Stimulated activated CD4-positive, alpha-beta T cell treated with anti-CD3 and anti-CD28 coated beads, Interleukin-12 subunit alpha, Interleukin-12 subunit beta, amount 100 ng/mL, for 24 hours (primary cell): ENCODE data around the gene SNRK.

ENCODE experiments used
- DNase-seq, 2 experiments: peaks; one replicate each; pipeline ENCODE4 v3.0.0-alpha.2; 2020; ENCODE audit warnings: low read depth in 2 of 2

The SNRK gene

GRCh38 chr3:43273416-43273815 is 12.9 kb upstream of the SNRK start:
- DNase-seq: no peak

GRCh38 chr3:43279082-43279481 is 7.3 kb upstream of the SNRK start:
- DNase-seq: no peak

GRCh38 chr3:43279532-43279931 is 6.8 kb upstream of the SNRK start:
- no peak for DNase-seq

GRCh38 chr3:43281020-43281419 is 5.3 kb upstream of the SNRK start:
- no peak for DNase-seq

- DNase-seq: no peak
Observed at GRCh38 chr3:43284171-43284570, 2.2 kb upstream of the SNRK start.

- DNase-seq: no peak
Observed at GRCh38 chr3:43285644-43286043, 696 bp upstream of the SNRK start.

- peak in 1 of 2 experiments; percentile 10 for DNase-seq
Observed at GRCh38 chr3:43286841-43287499, 630 bp downstream of the SNRK start.

- DNase-seq: no peak
Observed at GRCh38 chr3:43287500-43287873, 1.1 kb downstream of the SNRK start.

- DNase-seq: no peak
Observed at GRCh38 chr3:43288366-43288765, 2.0 kb downstream of the SNRK start.

GRCh38 chr3:43288850-43289249 is 2.5 kb downstream of the SNRK start:
- DNase-seq: no peak

GRCh38 chr3:43289401-43289800 is 3.1 kb downstream of the SNRK start:
- DNase-seq: no peak

GRCh38 chr3:43289841-43290470 is 3.6 kb downstream of the SNRK start:
- no peak for DNase-seq

- DNase-seq: no peak
Observed at GRCh38 chr3:43290956-43291355, 4.6 kb downstream of the SNRK start.

- DNase-seq: no peak
Observed at GRCh38 chr3:43291546-43291945, 5.2 kb downstream of the SNRK start.

- no peak for DNase-seq
Observed at GRCh38 chr3:43294975-43295374, 8.6 kb downstream of the SNRK start.

- peak; percentile 17 for DNase-seq
Observed at GRCh38 chr3:43296565-43296964, 10.2 kb downstream of the SNRK start.

GRCh38 chr3:43298292-43298691 is 12.0 kb downstream of the SNRK start:
- no peak for DNase-seq

- no peak for DNase-seq
Observed at GRCh38 chr3:43298761-43299160, 12.4 kb downstream of the SNRK start.

GRCh38 chr3:43302116-43302880 is 16.0 kb downstream of the SNRK start:
- no peak for DNase-seq

- no peak for DNase-seq
Observed at GRCh38 chr3:43304126-43304525, 17.8 kb downstream of the SNRK start.

GRCh38 chr3:43307226-43307625 is 20.9 kb downstream of the SNRK start:
- DNase-seq: no peak

GRCh38 chr3:43307649-43308048 is 21.3 kb downstream of the SNRK start:
- DNase-seq: no peak
